Muscle of back (tissue), 11 donors: ENCODE results near the gene KIAA1217. TPM values are rescaled to one million over a fixed set of nuclear protein-coding genes. Genes with fewer than 3 reads are reported as not detected.

Experiments used
- DNase-seq, 3 donors: peaks; one replicate each; pipeline versions ENCODE4 v3.0.0 to v3.0.0-alpha.2; 2013
- polyA plus RNA-seq, 10 donors: library from polyadenylated mRNA; unstranded; fragments of 120-200 nt; gene quantifications; one replicate each; pipeline ENCODE4 v1.2.1, GENCODE V29; 2013; ENCODE audit not compliant: insufficient read length in 10 of 10

Gene KIAA1217
- polyA plus RNA-seq, 10 donors, result 23.7 to 44.9 (median 31.2) TPM

DNA sequence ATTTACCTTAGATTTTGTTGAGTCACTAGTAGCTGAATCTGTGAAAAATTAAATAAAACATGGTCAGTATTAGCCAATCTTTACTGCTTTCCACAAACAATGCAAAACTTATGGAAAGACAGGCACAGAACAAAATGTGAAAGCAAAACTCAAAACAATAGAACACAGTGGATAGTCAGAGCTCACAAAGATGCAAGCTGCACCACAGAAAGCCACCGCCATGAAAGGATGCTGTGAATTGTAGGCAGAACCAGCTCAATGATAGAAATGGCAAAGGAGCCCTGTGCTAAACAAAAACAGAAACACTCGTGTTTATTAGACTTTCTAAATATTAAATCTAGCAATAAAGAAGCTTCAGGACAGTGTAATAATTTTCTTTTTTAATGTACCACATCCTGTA, 380.3 kb downstream of the KIAA1217 start:
- no peak for DNase-seq

- no peak for DNase-seq
Observed at GRCh38 chr10:24590697-24591457, 381.9 kb downstream of the KIAA1217 start.

DNA sequence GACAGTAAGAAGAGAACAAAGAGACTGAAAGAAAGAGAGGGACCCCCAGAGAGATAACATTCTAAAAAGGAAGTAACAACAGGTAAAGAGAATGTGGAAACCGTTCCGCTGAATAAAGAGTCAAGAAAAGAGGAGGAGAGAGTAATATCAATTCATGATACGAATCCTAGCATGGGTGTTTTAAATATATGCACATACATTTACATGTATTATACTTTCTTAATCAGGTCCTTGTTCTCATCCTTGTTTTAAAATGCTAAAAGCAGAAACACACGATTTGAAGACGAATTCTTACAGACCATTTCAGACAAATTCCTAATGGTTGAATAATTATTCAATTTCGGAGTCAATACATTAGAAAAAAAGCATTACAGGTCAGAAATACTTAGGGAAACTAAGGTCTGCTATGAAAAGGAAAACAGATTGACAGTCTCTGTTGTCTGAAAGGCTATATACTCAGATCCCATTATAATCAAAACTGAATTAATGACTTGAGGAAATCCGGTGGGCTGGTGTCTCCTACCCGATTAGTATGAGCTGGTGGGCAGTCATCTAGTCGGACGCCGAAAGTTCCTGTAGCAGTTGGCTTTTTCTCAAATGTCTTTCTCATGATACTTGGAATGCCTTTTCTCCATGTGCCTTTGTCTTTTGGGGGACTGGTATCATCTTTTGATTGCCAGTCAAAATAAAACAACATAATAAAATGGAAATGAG, 387.4 kb downstream of the KIAA1217 start:
- DNase-seq, result no peak

- no peak for DNase-seq
Observed at GRCh38 chr10:24597426-24597825, 388.5 kb downstream of the KIAA1217 start.
